ENCODE measurements around the gene VWA5A. TPM values are rescaled to one million over a fixed set of nuclear protein-coding genes. Genes with fewer than 3 reads are reported as not detected.
"Not testable (repeated sequence)": the region's sequence is repeated elsewhere in the genome, so short reads cannot be mapped to it uniquely, and the experiment has no call there.

Gene VWA5A
- total RNA-seq, 1 donor from 2014 or later, result 7.6 TPM

- TF ChIP-seq CTCF (IDR thresholded peaks at IDR 0.05), result no peak
- H3K27ac ChIP-seq, result no peak overlapping the region
- intact Hi-C loops (cut with DNase I), result no loop called here
Observed at GRCh38 chr11:124153821-124154220, 38.6 kb downstream of the VWA5A start.

GRCh38 chr11:124159481-124159880, 44.2 kb downstream of the VWA5A start:
- DNase-seq (ENCODE audit: low spot score in 2 of 2), result no peak
- Histone ChIP-seq H3K27ac (no peak overlapping the region), H3K4me1 (no peaks in the 10 kb centered on the region), H3K36me3 (no peaks in the 10 kb centered on the region), H3K9me3 (no peaks in the 10 kb centered on the region), H3K4me3 (no peak overlapping the region), H3K27me3 (no peaks in the 10 kb centered on the region)
- intact Hi-C loops (cut with DNase I), result loop anchor here (5.0 kb wide), 1 partner anchor 38 kb away; no protein-coding TSS in a partner anchor
- TF ChIP-seq CTCF (IDR thresholded peaks at IDR 0.05), result no peak

More at GRCh38 chr11:124153821-124154220, 38.6 kb downstream of the VWA5A start:
- Histone ChIP-seq H3K9me3 (no peaks in the 10 kb centered on the region), H3K27me3 (no peaks in the 10 kb centered on the region), H3K4me1 (no peaks in the 10 kb centered on the region), H3K4me3 (no peak overlapping the region), H3K36me3 (no peaks in the 10 kb centered on the region)
- no peak for DNase-seq (ENCODE audit: low spot score in 2 of 2)

GRCh38 chr11:124160986-124161385, 45.7 kb downstream of the VWA5A start:
- no peak for TF ChIP-seq CTCF (IDR thresholded peaks at IDR 0.05)
- H3K4me3 ChIP-seq, result no peak overlapping the region
- H3K36me3 ChIP-seq, result no peaks in the 10 kb centered on the region
- H3K4me1 ChIP-seq, result no peaks in the 10 kb centered on the region
- H3K9me3 ChIP-seq, result no peaks in the 10 kb centered on the region
- no peak for DNase-seq (ENCODE audit: low spot score in 2 of 2)
- no peaks in the 10 kb centered on the region for H3K27me3 ChIP-seq
- H3K27ac ChIP-seq, result no peak overlapping the region
- intact Hi-C loops (cut with DNase I), result no loop called here

- Histone ChIP-seq H3K4me1 (no peaks in the 10 kb centered on the region), H3K9me3 (no peaks in the 10 kb centered on the region), H3K27ac (no peak overlapping the region), H3K27me3 (no peaks in the 10 kb centered on the region), H3K4me3 (no peak overlapping the region), H3K36me3 (no peaks in the 10 kb centered on the region)
- intact Hi-C loops (cut with DNase I), result no loop called here
- TF ChIP-seq CTCF (IDR thresholded peaks at IDR 0.05), result no peak
- DNase-seq (ENCODE audit: low spot score in 2 of 2), result no peak
Observed at GRCh38 chr11:124167826-124168231, 52.6 kb downstream of the VWA5A start.

GRCh38 chr11:124168796-124169195, 53.5 kb downstream of the VWA5A start:
- TF ChIP-seq CTCF (IDR thresholded peaks at IDR 0.05), result no peak
- H3K9me3 ChIP-seq, result no peaks in the 10 kb centered on the region
- no peaks in the 10 kb centered on the region for H3K36me3 ChIP-seq
- intact Hi-C loops (cut with DNase I), result no loop called here
- no peak for DNase-seq (ENCODE audit: low spot score in 2 of 2)
- H3K4me3 ChIP-seq, result no peak overlapping the region
- no peak overlapping the region for H3K27ac ChIP-seq
- H3K4me1 ChIP-seq, result no peaks in the 10 kb centered on the region
- no peaks in the 10 kb centered on the region for H3K27me3 ChIP-seq

- H3K36me3 ChIP-seq; H3K27me3 ChIP-seq; H3K4me1 ChIP-seq; intact Hi-C loops (cut with DNase I); DNase-seq (ENCODE audit: low spot score in 2 of 2); H3K4me3 ChIP-seq; H3K9me3 ChIP-seq; H3K27ac ChIP-seq: not testable (repeated sequence)
Observed at GRCh38 chr11:124170315-124170714, 55.1 kb downstream of the VWA5A start.

All from ascending aorta (tissue), 2 donors.